ENCODE measurements around the gene CLDN14. TPM values are rescaled to one million over a fixed set of nuclear protein-coding genes. Genes with fewer than 3 reads are reported as not detected.

CLDN14 gene
- total and polyA plus RNA-seq, 2 donors: 0.09 to 0.16 TPM

DNA sequence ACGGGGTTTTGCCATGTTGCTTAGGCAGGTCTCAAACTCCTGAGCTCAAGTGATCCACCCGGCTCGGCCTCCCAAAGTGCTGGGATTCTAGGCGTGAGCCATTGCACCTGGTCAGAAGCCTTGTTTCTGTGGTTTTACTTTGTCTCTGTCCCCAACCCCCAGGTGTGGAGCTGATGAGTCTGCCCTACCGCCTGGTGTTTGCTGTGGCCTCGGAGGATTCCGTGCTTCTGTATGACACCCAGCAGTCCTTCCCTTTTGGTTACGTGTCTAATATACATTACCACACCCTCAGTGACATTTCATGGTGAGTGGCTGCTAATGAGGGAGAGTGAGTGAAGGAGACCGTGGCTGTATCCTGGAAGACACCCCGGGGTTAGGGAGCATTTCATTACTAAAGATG is 68.6 kb downstream of the CLDN14 start:
- no peaks in the 10 kb centered on the region for H3K4me1 ChIP-seq (ENCODE audit: insufficient read depth)
- WGBS: 97% methylated on average over 10 of the region's 10 CpGs
- H3K36me3 ChIP-seq (ENCODE audit: insufficient read depth): no peaks in the 10 kb centered on the region
- no peak overlapping the region for H3K4me3 ChIP-seq (ENCODE audit: low read depth, low read length)
- DNase-seq (ENCODE audit: extremely low spot score): no peak
- H3K27ac ChIP-seq (ENCODE audit: low read depth): no peak overlapping the region

Other genes starting within 250 kb of the CLDN14 start
- gene MORC3, start 159.9 kb downstream of the CLDN14 start, total RNA-seq: 130 TPM
- gene MORC3, start 159.9 kb downstream of the CLDN14 start, polyA plus RNA-seq: 21.4 TPM
- gene CHAF1B, start 94.7 kb downstream of the CLDN14 start, total RNA-seq: 2.5 TPM
- gene CHAF1B, start 94.7 kb downstream of the CLDN14 start, polyA plus RNA-seq: 1.3 TPM
- gene SIM2, start 219.0 kb upstream of the CLDN14 start, total RNA-seq: 0.63 TPM
- gene SIM2, start 219.0 kb upstream of the CLDN14 start, polyA plus RNA-seq: 0.06 TPM